ENCODE measurements around the gene PMIS2. TPM values are rescaled to one million over a fixed set of nuclear protein-coding genes. Genes with fewer than 3 reads are reported as not detected.

The PMIS2 gene
- polyA plus RNA-seq, 4 donors, result not detected

DNA sequence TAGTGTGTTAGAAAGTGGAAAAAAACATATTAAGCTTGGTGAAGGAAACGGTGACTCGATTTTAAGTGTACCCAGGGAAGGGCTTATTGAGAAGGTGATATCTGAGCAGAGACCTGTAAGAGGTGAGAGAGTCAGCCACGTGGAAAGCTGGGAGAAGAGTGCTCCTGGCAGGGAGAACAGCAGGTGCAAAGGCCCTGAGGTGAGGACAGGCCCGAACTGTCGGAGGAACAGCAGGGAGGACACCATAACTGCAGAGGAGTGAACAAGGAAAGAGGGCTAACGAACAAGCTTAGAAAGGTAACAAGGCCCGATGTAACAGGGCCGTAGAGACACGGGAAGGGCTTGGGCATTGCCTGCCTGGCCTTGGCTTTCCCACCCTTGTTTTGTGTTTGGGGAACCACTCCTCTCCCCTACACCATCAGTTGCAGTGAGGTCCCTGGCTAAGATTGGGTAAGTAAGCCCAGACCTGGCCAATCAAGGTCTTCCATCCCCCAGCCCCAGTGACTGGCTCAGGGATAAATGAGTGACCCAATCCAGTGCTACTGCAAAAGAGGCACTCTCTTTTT, 29.9 kb upstream of the PMIS2 start:
- DNase-seq (ENCODE audit: low read depth in 4 of 4, low spot score in 3 of 4), result no peak

DNA sequence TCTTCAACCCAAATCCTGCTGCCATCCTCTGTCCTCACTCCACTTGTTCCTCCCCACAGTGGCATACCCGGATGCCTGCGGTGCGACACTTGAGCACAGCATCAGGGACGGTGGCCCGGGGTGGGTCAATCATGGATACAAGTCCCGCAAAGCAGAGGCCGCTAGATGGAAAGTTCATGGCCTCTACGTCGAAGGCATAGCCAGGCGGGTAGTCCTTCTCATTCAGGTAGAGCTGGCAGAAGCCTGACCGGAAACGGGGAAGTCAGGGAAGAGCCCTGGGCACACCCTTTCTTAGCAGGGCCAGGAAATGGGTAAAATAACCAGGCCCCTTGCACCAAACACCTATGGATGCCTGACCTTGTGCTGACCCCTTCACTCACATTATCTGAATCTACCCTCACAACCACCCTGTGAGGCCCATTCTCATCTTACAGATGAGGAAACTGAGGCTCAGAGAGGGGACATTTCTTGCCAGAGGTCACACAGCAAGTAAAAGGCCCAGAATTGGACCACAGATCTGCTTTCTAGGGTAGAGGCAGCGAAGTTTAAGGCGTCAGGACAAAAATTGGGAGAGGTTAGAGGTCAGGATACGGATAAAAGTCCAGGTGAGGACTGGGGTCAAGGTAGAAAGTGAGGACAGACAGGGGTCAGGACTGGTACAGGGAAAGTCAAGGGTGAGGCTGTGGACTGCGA, 29.0 kb upstream of the PMIS2 start:
- DNase-seq (ENCODE audit: low read depth in 4 of 4, low spot score in 3 of 4), result no peak

DNA sequence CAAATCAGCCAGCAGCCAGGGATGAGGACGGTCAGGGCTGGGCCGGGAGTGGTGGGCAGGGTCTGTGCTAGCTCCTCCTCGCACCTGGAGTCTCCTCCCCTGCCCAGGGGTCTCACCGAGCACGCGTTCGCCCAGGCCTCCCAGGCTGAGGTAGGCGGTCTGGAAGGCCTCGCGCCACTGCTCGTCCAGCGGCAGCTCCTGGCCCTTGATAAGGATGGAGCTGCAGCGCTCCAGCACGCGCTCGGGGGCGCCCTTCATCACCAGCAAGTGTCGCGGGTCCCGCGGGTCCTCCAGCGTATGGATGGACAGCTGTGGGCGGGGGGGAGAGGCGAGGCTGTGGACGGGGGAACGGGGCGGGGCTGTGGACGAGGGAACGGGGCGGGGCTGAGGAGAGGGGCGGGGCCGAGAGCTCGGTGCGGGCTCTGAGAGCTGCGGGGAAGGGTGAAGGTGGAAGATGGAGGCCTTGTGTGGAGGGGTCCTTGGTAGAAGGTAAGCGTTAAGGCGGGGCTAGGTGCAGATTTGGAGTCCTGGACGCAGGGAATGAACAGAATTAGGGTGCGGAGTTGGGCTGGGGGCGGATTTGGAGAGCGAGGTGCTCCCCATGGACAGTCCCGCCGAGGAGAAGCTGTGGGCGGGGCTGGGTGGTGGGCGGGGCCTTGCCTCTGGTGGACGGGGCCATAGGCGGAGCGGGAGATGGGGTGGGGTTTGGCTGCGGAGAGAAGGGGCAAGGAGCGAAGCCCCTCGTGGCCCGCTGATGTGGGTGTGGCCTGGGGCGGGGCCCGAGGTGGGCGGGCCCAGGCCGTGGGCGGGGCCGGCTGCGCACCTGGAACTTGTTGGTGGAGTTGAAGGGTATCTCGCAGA, 28.2 kb upstream of the PMIS2 start:
- peak in 2 of 4 donors; percentile 36 to 49 for DNase-seq (ENCODE audit: low read depth in 4 of 4, low spot score in 3 of 4)

DNA sequence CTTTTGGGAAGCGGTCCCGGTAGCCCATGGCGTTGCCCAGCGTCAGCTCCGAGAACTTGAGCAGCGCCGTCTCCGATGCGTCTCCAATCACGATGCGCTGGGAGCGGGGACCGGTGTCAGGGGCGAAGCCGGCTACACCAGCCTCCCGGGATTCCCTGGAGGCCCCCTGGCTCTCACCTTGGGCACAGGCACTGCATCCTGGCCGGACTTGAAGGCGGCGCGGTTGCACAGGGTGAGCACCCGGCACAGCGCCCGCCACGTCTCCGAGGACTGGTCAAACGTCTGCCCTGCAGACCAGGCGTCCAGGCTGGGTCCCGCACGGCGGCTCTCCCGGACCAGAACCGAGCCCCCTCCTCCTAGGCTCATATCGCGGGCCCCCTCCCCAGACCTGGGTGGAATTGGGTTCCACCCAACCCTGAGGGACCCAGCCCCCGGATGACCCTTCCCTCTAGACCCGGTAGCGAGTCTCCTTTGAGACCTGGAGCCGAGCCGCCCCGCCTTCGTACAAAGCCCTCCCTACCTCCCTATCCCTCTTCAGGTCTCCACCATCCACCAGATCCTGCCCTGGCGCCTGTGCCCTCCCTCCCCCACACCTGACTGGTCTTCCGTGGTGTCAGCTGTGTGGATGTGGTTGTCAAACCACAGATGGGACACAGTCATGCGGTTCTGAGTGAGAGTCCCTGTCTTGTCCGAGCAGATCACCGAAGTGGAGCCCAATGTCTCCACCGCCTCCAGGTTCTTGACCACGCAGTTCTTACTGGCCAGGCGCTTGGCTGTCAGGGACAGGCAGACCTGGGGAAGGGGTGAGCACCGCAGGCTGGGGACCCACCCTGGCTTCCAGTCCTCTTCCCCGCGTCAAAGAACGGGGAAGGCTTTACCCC, 27.3 kb upstream of the PMIS2 start:
- no peak for DNase-seq (ENCODE audit: low read depth in 4 of 4, low spot score in 3 of 4)

DNA sequence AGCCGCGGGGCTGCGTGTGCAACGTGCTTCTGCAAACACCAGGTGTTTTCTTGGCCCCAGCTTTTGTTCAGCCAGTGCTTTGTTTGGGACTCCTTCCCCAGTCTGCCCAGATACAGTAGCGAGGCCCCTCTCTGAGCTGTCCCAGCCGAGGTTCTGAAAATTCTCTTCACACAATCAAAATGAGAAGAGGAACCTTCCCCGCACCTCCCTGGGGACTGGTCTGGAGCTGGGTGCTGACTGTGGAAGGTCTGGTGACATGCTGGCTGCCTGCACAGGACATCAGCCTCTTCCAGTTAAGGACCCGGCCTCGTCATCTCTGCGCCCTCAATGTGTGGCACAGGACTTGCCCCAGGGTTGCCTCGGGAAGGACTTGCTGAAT, 26.7 kb upstream of the PMIS2 start:
- no peak for DNase-seq (ENCODE audit: low read depth in 4 of 4, low spot score in 3 of 4)

DNA sequence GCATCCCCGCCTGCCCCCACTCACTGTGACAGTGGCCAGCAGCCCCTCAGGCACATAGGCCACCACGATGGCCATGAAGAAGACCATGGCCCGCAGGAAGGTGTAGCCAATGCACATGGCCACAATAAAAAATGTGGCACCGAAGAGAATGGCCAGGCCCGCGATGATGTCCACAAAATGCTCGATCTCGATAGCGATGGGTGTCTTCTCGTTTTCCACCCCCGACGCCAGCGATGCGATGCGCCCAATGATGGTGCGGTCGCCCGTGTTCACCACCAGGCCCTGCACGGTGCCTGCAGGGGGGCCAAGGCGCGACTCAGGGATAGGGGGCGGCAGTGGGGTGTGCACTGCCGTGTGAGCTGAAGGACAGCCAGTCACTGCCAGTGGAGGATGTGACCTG, 26.2 kb upstream of the PMIS2 start:
- DNase-seq (ENCODE audit: low read depth in 4 of 4, low spot score in 3 of 4), result no peak

DNA sequence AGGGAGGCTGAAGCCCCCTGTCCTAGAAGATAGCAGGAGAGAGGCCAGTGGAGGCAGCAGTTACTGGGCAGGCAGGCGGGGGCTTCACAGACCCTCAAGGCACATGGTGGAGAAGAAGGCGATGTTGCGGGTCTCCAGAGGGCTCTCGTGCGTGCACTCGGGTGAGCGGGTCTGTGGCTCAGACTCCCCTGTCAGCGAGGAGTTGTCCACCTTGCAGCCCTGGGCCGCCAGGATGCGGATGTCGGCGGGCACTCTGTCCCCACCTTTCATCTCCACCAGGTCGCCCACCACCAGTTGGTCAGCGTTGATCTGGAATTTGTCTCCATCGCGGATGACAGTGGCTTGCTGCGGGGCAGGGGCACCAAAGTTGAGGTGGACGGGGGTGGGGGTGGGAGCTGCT, 25.7 kb upstream of the PMIS2 start:
- no peak for DNase-seq (ENCODE audit: low read depth in 4 of 4, low spot score in 3 of 4)

DNA sequence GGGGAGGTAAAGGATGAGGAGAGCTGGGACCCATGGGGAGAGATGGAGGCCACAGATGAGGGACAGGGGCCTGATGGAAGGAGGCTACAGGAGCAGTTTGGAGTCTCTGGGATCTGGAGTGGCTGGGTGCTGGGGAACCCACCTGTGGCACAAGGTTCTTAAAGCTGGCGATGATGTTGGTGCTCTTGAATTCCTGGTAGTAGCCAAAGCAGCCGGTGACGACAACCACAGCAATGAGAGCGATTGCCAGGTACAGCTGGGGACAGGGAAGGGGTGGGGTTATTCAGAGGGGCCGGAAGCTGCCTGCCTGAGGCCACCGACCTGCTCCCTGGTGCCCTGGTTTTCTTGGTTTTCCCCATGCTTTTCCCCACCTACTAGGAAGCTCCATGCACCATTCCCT, 25.3 kb upstream of the PMIS2 start:
- no peak for DNase-seq (ENCODE audit: low read depth in 4 of 4, low spot score in 3 of 4)

DNA sequence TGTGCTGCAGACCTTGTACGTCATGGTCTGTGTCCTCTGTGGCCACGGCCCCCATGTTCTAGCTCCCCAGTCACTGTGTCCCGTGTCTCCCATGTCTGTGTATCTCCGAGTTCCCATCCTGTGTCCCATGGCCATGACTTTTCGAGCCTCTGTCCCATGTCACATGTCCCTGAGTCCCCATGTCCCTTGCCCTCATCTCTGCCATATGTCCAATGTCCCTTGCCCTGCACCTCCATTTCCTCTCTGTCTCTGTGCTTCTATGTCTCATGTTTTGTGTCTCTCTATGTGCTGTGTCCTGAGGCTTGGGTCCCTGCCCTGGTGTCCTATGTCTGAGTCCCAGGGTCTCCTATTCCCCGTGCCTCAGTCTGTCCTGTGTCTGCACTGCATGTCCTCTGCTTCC, 24.5 kb upstream of the PMIS2 start:
- no peak for DNase-seq (ENCODE audit: low read depth in 4 of 4, low spot score in 3 of 4)

DNA sequence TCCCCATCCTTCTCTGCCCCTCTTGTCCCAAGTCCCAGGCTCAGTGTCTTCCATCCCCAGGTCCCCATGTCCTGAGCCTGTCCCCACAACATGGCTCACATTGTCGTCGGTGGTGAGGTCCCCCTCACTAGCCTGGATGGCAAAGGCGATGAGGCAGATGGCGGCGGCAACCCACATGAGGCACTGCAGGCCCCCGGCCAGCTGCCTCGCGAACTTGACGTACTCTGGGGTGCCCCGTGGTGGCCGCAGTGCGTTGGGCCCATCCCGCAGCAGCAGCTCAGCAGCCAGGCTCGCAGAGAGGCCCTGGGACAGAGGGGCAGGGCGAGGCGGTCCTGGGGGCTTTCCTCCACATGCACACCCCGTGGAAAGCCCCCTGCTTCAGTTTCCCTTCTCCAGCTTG, 23.6 kb upstream of the PMIS2 start:
- no peak for DNase-seq (ENCODE audit: low read depth in 4 of 4, low spot score in 3 of 4)

DNA sequence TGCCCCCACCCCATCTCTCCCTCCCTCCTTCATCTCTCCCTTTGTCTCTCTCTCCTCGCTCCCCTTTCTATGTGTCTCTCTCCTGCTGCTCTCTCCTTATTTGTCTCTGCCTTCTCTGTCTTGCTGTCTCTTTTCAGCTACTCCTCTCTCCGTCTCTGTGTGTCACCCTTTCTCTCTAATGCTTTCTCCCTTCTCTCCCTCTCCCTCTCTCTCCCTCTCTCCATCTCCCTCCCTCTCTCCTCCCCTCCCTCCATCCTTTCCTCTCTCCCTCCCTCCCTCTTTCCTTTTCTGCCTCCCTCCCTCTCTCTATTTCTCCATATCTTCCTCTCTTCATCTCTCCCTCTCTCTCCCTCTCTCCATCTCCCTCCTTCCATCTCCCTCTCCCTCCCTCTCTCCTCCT, 23.2 kb upstream of the PMIS2 start:
- DNase-seq (ENCODE audit: low read depth in 4 of 4, low spot score in 3 of 4), result no peak

DNA sequence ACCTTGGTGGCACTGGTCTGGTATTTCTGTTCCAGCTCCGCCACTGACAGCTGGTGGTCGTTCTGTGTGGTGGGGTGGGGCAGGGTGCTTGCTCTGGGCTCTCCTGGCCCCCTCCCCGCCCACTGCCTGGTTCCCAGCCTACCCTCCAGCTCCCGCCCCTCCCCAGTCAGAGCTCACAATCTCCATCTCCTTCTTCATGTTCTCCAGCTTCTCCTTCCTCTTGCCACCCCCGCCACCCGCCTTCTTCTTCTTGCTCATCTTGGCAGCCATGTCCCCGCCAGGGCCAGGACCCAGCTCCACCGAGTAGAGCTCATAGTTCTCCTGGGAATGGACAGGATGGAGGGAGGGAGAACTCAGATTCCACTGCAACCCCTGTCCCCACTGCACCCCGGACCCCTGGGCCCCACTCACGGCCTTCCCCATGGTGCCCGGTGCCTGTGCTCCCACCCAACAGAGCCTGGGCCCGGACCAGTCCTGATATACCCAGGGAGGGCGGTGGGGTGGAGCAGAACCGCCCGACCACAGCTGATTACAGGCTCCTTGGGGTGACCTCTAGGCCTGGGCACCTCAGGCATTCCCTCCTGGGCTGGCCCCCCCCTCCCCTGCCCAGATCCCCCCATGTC, 22.7 kb upstream of the PMIS2 start, which contains the start of gene ATP4A:
TSS of gene ATP4A (minus strand) at position 452 of the 623 bp plus-strand sequence. CDS start at position 423, 29 bp downstream.
- no peak for DNase-seq (ENCODE audit: low read depth in 4 of 4, low spot score in 3 of 4)

DNA sequence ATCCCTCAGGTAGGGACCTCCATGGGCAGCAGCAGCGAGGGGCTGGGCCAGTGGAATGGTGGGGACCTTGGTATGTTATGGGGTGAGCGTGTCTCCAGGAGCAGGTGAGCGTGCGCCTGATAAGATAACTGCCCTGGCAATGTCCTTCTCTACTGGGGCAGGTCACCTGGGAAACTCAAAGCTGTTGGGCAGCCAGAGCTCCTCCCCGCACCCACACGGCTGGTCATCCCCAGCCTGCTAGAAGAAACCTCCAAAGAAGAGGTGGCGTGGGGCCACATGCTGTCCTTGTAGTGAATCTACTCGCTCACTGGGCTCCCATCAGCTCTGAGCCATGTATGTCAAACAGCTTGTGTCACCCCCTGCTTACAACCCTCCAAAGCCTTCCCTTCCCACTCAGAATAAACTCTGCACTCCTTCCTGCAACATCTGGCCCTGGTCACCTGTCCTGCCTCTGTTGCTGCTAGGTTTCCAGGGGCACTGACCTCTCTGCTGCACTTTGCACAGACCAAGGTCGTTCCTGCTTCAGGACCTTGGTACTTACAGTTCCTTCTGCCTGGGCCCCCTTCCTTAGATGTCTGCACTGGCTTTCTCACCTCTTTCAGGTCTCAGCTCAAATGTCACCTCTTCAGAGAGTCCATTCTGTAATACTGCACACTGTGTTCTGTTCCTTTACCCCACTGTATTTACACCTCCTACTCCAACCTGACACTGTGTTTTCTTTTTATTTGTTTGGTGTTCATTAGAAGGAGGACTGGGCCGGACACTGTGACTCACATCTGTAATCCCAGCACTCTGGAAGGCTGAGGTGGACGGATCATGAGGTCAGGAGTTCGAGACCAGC, 20.7 kb upstream of the PMIS2 start:
- no peak for DNase-seq (ENCODE audit: low read depth in 4 of 4, low spot score in 3 of 4)

DNA sequence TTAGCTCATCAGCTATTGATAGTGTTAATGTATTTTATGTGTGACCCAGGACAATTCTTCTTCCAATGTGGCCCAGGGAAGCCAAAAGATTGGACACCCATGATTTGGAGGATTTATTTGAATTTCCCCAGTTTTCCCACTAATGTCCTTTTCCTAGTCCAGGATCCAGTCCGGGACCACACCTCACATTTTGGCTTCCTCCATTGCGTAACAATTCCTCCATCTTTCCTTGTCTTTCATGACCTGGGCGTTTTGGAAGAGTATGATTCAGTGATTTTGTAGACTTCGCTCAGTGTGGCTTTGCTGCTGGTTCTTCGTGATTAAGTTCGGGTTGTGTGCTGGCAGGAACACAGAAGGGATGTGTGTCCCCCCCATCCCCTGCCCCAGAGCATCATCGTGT, 19.2 kb upstream of the PMIS2 start:
- DNase-seq (ENCODE audit: low read depth in 4 of 4, low spot score in 3 of 4), result no peak

DNA sequence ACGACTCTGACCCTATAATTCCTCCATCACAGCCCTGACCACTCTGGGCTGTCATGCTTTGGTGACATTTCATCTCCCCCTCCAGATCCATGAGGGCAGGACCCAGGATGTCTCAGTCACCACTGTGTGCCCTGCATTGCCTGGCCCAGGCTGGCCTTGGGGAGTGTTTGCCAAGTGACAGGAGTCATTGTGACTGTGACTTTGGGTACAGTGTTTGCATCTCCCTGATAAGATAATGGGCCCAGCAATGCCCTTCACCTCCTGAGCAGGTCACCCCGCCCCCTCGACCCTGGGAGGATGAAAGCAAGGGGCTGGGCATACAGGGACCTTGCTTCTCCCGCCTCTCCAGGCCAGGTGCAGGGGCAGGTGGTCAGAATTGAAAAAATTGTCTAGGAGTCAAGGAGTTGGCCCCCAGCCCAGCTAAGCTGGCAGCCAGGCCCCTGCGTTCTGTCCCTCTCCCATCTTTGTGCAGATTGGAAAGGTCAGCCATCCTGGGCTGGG, 16.6 kb upstream of the PMIS2 start:
- DNase-seq (ENCODE audit: low read depth in 4 of 4, low spot score in 3 of 4), result no peak

DNA sequence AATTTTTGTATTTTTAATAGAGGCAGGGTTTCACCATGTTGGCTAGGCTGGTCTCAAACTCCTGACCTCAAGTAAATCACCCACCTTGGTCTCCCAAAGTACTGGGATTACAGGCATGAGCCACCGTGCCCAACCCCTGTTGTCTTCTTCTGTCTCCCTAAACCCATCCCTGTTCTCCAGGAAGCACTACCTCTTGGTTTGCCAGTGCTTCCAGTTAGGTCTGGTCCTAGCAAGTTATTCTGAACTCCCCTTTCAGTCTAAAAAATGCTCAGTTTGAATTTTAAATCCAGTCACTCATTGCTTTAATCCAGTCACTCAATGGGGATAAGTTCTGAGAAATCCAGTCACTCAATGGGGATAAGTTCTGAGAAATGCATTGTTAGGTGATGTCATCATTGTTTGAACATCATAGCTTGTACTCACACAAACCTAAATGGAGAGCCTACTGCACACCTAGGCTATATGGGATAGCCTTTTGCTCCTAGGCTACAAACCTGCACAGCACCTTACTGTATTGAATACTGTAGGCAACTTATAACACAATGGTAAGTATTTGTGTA, 14.5 kb upstream of the PMIS2 start:
- DNase-seq (ENCODE audit: low read depth in 4 of 4, low spot score in 3 of 4), result no peak

DNA sequence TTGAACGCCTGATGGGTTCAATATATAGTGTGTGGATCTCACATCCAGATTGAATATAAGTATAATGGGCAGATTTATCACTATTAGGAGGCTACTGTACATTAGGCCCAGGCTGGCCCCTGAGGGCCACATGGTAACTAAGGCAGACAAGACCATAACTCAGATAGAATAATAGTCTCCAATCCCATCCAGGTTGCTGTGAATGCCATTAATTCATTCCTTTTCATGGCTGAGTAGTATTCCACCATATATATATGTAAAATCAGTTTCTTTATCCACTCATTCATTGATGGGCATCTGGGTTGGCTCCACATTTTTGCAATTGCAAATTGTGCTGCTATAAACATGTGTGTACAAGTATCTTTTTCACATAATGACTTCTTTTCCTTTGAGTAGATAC, 8.1 kb upstream of the PMIS2 start:
- no peak for DNase-seq (ENCODE audit: low read depth in 4 of 4, low spot score in 3 of 4)

DNA sequence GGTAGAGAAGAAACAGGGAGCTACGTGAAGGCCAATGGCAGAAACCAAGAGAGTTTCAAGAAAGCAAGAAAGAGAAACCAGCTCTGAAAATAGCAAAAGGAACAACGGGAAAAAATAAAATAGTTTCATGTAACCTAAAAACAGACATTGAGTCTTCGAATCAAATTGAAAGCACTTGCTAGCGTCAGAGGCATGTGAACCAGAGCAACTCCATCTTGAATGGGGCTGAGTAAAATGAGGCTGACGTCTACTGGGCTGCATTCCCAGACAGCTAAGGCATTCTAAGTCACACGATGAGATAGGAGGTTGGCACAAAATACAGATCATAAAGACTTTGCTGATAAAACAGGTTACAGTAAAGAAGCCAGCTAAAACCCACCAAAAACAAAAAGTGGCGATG, 7.3 kb upstream of the PMIS2 start:
- DNase-seq (ENCODE audit: low read depth in 4 of 4, low spot score in 3 of 4), result no peak

DNA sequence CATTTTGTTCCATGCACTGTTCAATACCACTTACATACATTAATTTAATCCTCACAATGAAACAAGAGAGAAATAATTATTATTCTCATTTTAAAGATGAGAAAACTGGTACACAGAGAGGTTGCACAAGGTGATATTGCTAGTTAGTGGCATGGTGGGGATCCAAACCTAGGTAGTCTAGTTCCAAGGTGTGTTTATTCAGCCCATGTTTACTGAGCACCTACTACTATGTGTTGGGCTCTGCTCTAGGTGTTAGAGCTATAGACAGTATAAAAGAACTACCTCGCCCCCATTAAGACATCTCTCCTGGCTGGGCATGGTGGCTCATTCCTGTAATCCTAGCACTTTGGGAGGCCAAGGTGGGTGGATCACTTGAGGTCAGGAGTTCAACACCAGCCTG, 3.2 kb upstream of the PMIS2 start:
- DNase-seq (ENCODE audit: low read depth in 4 of 4, low spot score in 3 of 4), result no peak

Measured in left renal pelvis (tissue), 4 donors.